ENCODE data around the gene HDAC10.

HDAC10 gene

DNA sequence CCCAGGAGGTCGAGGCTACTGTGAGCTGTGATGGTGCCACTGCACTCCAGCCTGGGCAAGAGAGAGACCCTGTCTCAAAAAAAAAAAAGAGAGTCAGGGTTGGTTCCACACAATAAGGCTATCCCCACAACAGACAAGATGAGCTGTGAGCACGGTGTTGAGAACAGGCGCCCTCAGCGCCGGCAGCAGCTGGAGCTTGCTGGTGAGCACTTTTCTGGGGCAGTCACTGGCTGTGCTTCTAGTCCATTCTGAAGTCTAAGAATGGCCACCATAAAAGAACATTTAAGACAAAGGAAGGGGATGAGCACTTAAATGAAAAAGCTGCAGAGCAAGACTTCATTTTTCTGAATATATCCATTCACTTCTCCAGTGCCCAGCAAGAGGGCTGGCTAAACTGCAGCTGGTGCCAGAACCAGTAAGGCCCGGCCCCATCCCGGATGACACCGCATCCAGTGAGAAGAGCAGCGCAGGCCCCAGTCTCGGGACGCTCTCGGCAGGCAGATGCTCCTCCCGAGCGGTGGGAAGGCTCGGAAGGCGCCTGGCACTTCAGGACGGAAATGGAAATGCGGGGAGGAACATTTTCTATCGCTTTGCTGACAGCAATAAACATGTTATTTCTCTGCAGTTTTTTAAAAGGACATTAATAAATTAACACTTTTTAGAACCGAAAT lies 18.4 kb downstream of the HDAC10 start:
- no peak for DNase-seq

DNA sequence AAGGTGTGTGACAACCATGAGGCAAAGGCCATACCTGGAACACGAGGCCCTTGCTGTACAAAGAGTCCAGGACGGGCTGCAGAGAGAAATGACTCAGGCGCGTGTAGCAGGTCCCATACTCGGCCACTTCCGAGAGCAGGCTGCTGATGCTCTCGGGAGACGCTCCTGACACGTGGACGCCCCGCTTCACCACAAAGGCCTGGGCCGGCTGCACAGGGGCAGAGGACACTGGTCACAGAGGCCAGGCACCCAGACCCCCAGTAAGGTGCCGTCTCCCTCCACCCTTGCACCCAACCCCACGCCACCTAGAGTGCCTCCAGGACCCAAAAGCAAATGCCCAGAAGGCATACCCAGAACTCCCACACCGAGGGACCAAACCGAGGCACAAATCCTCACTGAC lies 21.7 kb downstream of the HDAC10 start:
- DNase-seq: no peak

DNA sequence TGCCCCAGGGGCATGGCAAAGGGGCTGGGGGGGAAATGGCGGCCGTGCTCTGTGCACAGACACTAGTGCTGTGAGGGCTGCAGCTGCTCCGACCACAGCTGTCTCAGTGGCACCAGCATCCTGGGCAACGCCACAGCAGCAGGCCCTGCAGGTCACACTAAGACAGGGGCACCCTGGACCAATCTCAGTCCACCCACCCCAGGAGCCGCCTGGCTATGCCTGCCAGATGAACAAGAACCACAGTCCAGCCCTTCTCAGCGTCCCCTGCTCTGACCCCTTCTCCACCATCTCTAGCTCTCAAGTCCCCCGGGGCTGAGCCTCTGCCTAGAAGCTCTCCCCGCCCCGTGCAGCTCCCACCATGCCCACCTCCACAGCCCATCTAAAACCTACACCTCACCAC lies 22.7 kb downstream of the HDAC10 start:
- DNase-seq: no peak

DNA sequence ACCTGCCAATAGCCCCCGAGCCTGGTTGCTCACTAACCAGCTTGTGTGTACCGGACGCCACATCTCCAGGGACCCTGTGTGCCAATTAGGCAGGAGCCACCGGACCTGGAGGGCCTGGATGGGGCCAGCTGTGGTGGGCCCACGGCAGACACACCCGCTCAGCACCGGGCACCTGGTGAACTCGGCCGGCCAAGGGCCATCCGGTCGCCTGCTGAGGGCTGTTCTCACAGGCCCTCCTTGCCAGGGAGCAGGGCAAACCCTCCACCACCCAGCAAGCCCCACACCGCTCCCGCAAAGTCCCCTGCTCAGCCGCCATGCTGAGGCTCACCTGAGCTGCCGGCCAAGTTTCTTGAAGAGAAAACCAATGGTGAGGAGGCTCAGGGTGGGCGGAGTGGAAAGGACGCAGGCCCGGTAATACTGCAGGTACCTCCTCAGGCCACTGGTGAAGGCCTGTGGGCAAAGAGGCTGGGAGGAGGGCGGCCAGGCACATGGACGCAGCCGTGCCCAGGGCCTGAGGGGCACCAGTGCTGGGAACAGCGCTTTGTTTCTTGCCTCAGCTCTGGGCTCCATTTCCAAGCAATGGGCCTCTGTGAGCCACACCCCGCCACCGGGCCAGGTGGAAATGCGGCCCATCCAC lies 23.4 kb downstream of the HDAC10 start:
- no peak for DNase-seq

DNA sequence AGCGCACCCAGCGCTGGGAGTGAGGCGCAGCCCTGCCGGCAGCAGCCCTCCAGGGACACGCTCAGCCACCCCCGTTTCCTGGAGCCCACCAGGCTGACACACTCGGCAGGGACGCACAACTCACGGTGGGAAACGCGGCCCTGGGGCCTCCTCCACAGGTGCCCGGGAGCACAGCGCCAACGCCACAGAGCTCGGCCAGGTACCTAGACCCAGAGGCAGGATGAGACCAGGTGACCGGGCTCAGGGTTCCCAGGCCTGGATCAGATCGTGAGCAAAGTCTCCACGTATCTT lies 24.2 kb downstream of the HDAC10 start:
- DNase-seq: no peak

DNA sequence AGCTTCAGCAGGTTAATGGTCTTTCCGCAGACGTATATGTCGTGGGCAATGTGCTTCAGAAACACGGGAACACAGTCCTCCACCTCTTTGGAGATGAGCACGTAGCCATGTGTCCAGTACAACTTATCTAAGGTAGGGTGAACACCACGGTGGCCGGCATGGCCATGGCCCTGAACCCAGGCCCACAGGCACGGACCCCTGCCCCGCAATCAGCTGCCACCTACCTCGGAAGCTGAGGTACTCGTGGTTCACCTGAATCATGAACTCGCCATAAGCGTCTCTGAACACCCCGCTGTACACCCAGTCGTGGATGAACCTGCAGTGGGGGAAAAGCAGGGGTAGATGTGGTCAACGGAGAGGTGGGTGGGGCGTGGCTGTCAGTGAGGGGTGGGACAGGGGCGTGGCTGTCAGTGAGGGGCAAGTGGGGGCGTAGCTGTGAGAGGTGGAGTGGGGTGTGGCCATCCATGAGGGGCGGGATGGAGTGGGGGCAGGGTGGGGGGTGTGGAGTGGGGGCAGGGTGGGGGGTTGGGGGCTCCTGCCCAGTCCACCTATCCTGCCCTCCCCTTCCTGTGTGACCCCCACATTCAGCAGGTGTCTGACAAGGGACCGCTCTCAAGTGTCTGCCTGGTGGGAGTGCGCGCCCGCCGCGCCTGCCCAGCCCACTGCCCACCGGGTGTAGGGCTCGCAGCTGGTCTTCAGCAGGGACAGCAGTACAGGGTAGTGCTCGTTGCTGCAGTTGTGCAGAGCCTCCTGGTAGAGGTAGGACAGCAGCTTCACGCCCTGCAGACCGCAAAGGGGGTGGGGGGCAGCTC lies 24.8 kb downstream of the HDAC10 start:
- no peak for DNase-seq

DNA sequence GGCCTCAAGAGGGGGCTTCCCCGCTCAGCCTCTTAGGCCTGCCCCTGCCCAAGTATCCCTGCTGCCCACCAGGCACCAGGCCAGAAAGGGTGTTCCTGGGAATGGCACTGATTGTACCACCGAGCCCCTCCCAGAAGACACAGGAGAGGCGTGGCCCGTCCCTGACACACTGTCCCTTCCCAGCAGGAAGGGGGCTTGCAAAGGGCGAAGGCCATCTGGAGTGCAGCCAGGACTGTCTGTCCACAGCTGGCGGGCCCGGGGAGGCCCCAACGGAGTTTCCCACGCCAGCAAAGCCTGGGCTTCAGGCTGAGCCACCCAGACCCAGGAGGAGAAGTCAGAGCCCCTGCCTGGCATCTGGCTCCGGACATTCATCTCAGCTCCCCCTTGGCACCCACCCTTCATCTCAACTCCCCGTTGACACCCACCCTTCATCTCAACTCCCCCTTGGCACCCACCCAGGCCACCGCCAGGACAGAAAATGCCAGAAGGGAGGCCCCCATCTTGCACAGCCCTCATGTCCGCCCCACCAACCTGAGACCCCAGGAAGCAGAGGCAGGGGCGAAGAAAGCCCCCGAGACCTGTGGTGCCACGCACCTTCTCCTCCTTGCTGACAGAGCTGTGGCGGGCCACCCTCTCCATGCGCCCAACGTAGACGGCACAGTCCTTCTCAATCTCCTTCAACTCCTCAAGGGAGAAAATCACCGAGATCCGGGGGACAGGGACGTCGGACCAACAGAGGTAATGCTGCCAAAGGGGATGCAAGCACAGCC lies 25.7 kb downstream of the HDAC10 start:
- no peak for DNase-seq

DNA sequence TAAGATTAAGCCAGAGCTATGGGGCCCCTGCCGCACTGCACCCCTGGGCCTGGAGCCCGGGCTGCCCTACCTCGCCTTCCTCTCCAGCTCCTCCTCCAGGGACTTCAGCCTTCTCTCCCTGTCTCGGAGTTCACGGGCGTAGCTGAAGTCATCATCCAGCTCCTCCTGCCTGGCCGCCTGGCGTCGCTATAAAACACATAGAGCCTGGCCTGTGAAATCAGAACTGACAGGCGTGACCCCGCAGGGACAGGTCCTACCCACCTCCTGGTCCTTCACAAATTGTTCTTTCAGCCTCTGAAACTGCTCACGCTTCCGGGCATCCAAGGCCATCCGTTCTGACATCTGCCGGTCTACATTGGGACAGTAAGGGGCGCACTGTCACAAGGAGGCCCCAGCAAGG lies 27.0 kb downstream of the HDAC10 start:
- no peak for DNase-seq

DNA sequence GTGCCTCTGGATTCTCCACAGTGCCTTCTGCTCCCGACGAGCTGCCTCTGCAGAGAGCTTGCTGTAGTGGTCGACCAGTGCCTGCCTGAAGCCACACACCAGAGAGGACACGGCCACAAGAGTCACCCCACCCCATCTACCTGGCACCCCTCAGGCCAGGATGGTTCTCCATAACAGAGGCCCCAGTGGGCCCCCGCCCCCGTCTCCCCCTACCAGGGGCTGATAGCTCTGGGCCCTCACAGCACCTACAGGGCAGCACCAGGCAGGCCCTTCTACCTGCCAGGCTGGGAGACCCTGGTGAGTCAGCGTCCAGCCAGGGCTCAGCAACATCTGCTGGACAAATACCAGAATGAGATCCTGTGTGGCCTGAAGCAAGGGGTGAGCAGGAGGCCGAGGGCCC lies 28.6 kb downstream of the HDAC10 start:
- DNase-seq: no peak

DNA sequence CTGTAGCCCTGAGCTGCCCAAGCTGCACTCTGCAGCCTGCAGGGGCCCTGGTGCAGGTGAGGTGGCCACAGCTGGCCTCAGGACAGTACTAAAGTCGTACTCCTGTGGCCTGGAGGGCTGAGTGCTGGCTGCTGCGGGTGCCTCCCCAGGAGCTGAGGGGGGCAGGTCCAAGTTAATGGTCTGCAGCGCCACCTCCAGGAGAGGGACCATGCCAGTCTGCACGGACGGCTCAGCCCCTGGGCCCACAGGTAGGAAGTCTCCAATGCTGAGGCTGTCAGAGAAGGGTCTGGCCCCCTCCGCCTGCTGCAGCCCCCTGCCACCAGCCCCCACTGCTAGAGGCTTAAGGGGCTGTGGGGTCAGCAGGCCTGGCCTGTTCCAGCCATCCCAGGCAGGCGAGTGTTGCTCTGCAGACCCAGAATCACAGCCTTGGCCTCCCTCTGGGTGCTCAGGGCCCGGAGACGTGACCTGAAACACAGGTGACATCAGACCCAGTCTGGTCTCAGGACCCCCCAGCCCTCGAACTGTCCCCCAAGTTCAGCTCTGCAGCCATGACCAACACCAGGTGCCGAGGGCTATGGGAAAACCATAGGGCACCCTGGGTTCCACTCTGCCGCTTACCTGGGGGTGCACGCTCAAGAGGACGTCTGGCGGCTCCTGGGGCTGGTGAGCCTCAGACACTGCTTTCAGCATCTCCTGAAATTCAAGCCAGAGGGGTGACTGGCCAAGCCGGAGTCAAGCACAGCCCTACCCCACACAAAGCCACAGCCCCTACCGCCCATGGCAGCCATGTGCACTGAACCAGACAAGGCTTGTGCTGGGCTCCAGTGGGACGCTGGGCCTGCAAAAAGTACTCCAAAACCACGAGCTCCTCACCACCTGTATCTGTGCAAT lies 29.4 kb downstream of the HDAC10 start:
- DNase-seq: no peak

DNA sequence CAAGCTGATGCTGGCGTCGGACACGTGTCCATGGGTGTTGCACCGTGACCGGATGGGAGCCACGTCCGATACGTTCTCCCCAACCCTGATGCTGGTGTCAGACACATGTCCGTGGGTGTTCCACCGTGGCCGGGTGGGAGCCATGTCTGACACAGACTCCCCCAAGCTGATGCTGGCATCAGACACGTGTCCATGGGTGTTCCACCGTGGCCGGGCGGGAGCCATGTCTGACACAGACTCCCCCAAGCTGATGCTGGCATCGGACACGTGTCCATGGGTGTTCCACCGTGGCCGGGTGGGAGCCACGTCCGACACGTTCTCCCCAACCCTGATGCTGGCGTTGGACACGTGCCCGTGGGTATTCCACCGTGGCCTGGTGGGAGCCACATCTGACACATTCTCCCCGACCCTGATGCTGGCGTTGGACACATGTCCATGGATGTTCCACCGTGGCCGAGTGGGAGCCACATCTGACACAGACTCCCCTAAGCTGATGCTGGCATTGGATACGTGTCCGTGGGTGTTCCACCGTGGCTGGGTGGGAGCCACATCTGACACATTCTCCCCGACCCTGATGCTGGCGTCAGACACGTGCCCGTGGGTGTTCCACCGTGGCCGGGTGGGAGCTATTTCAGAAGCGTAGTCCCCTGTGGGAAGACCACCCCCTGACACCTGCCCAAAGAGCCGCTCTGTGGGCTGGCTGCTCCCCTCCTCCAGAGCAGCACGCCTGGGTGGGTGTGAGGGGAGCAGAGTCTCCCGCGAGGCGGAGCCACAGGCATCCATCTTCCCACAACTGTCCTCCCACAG lies 30.3 kb downstream of the HDAC10 start:
- DNase-seq: no peak

DNA sequence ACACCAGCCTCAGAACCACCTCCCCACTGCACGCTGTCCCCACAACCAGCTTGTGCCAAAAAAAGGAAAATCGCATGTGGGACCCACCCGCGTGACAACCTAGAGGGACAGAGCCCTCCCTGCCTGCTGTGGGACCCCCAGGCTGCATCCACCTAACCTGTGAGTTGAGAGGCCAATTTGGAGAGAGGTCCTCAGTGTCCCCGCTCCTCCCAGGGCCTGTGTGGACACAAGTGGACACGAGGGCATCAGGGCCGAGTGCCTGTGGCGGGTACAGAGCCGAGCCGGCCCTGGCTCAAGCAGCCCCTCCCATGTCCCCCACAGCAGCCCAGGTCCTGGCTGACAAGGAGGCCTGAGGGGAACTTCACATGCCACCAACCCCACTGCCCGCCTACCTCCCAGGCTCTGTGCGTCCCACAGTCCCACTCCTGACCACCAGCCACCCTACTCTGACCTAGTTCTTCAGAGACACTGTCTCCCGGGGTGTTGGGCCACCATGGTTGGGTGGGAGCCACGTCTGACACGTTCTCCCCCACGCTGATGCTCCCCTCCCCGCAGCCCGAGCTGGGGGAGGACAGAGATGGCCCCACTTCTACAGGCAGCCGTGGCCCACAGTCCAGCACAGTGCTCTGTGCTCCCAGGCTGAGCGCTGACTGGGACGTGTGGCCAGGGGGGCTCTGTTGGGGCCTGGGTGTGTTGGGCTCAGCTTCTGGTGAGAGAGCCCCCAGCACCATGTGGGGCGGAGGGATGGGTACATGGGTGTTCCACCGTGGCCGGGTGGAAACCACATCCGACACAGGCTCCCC lies 31.1 kb downstream of the HDAC10 start:
- DNase-seq: no peak

DNA sequence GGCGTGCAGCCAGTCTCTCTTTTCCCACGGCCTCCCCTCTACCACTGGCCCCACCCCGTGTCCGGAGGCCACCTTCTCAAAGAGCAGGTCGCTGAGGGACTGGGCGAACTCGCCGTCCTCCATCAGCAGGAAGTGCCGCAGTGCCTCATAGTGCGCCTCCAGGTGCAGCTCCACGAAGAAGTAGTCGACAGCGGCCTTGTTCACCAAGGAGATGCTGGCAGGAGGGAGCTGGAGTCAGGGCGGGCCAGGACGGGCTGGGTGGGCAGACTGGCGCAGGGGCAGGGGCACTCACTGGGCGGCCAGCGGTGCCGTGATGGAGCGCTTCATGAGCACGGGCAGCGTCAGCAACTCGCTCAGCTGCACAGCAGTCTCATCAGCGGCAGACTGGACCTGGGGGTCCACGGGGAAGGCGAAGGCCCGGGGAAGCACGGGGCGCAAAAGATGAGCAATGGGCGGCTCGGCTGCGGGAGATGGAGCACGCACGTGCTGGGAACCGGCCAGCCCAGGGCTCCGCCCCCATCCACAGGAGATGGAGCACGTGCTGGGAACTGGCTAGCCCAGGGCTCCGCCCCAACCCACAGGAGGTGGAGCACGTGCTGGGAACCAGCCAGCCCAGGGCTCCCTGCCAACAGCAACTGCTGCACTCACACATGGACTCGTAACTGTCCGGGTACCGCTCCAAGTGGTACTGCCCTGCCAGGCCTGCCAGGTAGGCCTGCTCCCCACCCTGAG lies 31.9 kb downstream of the HDAC10 start:
- DNase-seq: no peak

DNA sequence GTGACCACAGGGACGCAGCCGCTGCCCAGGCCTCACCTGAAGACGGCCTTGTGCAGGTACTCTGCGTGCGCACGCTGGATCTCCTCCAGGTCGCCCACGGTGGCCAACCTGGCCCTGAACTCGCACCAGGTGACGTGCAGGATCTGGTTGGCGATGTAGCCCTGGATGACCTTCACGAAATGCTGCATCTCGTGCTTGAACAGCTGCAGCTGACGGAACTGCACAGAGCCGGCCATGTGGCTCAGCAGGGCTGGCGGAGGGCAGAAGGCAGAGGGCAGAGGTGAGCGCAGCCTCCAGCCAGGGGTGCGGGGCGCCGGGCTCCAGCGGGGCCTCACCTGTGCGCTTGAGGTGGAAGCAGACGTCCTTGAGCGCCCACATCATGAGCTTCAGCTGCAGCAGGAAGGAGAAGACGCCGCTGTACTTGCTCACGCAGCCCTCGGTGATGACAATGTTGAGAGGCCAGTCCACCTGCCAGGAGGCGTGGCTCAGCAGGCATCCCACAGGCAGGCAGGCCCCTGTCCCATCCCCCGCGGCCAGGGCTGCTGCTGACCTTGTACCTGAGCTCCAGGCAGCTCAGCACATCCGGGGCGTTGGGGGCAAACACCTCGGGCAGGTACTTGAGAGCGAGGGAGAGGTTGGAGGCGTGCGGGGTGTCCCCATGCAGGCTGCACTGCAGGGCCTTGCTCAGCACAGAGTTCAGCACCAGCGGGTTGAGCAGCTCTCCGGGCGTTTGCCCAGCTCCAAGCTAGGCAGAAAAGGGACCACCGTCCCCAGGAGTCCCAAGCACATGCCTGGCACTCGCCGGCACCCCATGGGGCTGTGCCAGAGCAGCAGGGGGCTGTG lies 32.7 kb downstream of the HDAC10 start:
- DNase-seq: no peak

DNA sequence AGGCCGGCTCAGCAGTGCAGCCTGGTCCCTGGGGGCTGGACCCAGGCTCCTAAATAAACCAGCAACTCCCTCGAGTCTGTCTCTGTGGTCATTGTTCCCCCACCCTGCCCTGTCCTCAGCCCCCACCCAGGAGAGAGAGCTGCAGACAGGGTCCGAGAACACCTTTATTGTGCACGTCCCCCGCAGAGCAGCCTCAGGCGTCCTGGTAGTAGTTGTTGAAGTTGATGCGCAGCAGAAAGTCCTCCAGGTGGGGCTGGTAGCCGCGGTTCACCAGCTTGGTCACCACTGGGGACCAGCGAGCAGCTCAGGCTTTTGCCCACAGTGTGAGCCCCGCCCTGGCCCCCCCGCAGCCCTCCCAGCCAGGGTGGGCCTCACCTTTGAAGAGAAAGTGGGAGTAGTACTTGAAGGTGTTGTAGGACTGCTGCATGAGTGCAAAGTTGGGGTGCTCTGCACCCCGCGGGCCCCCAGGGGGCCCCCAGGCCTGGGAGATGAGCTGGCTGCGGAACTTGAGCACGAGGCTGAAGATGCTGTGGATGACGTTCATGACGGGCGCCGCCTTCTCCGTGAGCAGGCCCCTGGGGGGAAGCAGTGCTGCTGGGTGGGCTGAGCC lies 33.4 kb downstream of the HDAC10 start:
- no peak for DNase-seq

DNA sequence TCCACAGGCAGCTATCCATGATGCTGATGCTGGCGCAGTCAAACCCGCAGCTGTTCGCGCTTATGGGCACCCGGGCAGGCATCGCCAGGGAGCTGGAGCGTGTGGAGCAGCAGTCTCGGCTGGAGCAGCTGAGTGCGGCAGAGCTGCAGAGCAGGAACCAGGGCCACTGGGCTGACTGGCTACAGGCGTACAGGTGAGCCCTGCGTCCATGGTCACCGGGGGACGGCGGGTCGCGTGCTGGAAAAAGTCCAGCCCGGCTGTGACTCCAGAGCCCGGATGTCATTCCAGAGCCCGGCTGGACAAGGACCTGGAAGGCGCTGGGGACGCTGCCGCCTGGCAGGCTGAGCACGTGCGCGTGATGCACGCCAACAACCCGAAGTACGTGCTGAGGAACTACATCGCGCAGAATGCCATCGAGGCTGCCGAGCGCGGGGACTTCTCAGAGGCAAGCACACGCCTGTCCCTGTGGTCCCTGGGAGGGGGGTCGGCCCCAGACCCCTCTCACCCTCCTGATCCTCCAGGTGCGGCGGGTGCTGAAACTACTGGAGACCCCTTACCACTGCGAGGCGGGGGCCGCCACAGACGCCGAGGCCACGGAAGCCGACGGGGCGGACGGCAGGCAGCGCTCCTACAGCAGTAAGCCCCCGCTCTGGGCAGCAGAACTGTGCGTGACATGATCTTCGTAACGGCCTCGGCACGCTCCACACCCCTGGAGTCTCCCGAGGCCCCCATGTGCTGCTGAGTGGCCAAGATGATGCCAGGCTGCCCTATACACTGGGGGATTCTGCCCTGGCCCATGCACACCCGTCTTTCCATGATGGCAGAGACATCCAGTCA lies 34.2 kb downstream of the HDAC10 start:
- no peak for DNase-seq

DNA sequence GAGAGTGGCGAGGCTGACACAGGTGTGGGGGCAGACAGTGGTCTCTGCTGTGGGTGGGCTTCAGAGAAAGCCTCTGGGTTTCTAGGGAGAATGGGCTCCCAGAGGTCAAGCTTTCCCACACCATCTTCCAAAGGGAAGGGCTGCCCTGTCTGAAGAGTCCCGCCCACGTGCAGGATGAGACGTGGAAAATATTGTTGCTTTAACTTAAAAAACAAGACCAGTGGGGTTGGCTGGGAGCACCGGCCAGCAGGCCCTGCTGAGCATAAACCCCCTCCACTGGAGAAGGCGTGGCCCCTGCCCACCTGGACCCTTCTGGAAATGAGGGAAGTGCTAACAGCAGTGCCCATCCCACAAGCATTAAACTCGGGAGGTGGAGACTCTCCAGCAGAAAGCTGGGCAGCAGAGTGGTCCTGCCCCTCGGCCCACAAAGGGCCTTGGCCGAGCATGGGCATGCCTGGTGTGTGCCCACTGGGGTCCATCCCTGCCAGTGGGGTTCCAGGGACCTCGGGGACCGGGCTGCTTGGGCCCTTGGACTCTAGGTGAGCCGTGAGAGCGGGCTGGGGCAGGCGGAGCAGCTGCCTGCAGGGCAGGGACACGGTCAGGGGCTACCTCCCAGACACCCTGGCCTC lies 34.9 kb downstream of the HDAC10 start:
- no peak for DNase-seq
